GM18909 (cell line): ENCODE measurements around the gene ALPK1.
A peak's percentile ranks its signal among the peaks of the same experiment; 100 is the strongest.
"Not testable (repeated sequence)": the region's sequence is repeated elsewhere in the genome, so short reads cannot be mapped to it uniquely, and the experiment has no call there.

Source experiments
- ATAC-seq: cut with Tn5 transposase; IDR thresholded peaks from one replicate; pipeline ENCODE4 v1.9.1; 2021; ENCODE audit warnings: mild to moderate bottlenecking; ENCODE audit not compliant: unreplicated experiment, poor library complexity

The ALPK1 gene

GRCh38 chr4:112282860-112283667 is 14.1 kb upstream of the ALPK1 start:
- no peak for ATAC-seq

- no peak for ATAC-seq
Observed at GRCh38 chr4:112284166-112284565, 13.0 kb upstream of the ALPK1 start.

- no peak for ATAC-seq
Observed at GRCh38 chr4:112284662-112285411, 12.3 kb upstream of the ALPK1 start.

GRCh38 chr4:112287258-112287989 is 9.7 kb upstream of the ALPK1 start:
- ATAC-seq = peak; percentile 30

- peak; percentile 27 for ATAC-seq
Observed at GRCh38 chr4:112288455-112288854, 8.7 kb upstream of the ALPK1 start.

- ATAC-seq = no peak
Observed at GRCh38 chr4:112289407-112290253, 7.5 kb upstream of the ALPK1 start.

GRCh38 chr4:112290341-112290740 is 6.8 kb upstream of the ALPK1 start:
- ATAC-seq = no peak

- ATAC-seq = no peak
Observed at GRCh38 chr4:112299721-112300120, 2.6 kb downstream of the ALPK1 start.

- ATAC-seq = peak; percentile 59
Observed at GRCh38 chr4:112302320-112303274, 5.4 kb downstream of the ALPK1 start.

GRCh38 chr4:112305477-112305876 is 8.3 kb downstream of the ALPK1 start:
- ATAC-seq = not testable (repeated sequence)

- ATAC-seq = not testable (repeated sequence)
Observed at GRCh38 chr4:112309263-112309791, 12.2 kb downstream of the ALPK1 start.

GRCh38 chr4:112311516-112311915 is 14.3 kb downstream of the ALPK1 start:
- ATAC-seq = no peak

GRCh38 chr4:112312610-112313239 is 15.6 kb downstream of the ALPK1 start:
- peak; percentile 97 for ATAC-seq

GRCh38 chr4:112315446-112315845 is 18.3 kb downstream of the ALPK1 start:
- ATAC-seq = no peak

- ATAC-seq = no peak
Observed at GRCh38 chr4:112316360-112316759, 19.2 kb downstream of the ALPK1 start.

GRCh38 chr4:112318239-112319142 is 21.3 kb downstream of the ALPK1 start:
- peak; percentile 98 for ATAC-seq
